ENCODE results near the gene PBLD.
A peak's percentile ranks its signal among the peaks of the same experiment; 100 is the strongest.
"Not testable (repeated sequence)": the region's sequence is repeated elsewhere in the genome, so short reads cannot be mapped to it uniquely, and the experiment has no call there.

PBLD gene

DNA sequence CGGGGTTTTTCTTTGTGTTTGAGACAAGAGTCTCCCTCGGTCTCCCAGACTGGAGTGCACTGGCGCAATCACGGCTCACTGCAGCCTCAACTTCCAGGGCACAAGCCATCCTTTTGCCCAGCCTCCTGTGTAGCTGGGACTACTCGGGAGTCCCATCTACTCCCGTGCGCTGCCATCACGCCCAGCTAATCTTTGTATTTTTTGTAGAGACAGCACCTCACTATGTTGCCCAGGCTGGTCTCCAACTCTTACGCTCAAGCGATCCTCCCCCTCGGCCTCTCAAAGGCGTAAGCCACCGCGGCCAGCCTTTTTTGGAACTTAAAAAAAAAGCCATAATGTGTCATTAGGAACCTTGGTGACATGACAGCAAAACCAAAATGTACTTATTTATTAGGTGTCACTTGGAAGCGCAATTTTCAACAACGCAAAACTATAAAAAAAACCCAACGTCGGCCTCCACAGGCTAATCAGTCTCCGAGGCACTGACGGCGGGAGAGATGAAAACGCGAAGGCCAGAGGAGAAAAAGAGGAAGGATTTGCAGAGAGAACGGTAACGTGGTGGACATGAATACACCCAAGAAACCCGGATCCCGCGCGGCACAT is 1.8 kb downstream of the PBLD start:
- peak; percentile 50 for DNase-seq

DNA sequence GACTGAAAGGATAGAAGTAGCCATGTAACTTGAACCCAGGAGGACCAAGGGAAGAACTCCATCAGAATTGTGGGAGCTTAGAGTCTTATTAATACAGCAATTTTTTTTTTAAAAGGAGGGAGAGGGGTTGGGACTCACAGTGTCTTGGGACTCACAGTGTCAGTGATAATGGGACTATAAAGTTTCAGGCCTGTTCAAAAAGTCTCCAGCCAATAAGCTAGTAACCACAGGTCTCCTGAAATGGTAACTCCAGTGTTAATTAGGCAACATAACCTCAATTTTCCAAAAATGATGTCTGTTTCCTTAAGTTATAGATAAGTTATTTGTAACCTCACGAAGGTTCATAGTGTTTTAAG is 3.2 kb downstream of the PBLD start:
- DNase-seq = no peak

DNA sequence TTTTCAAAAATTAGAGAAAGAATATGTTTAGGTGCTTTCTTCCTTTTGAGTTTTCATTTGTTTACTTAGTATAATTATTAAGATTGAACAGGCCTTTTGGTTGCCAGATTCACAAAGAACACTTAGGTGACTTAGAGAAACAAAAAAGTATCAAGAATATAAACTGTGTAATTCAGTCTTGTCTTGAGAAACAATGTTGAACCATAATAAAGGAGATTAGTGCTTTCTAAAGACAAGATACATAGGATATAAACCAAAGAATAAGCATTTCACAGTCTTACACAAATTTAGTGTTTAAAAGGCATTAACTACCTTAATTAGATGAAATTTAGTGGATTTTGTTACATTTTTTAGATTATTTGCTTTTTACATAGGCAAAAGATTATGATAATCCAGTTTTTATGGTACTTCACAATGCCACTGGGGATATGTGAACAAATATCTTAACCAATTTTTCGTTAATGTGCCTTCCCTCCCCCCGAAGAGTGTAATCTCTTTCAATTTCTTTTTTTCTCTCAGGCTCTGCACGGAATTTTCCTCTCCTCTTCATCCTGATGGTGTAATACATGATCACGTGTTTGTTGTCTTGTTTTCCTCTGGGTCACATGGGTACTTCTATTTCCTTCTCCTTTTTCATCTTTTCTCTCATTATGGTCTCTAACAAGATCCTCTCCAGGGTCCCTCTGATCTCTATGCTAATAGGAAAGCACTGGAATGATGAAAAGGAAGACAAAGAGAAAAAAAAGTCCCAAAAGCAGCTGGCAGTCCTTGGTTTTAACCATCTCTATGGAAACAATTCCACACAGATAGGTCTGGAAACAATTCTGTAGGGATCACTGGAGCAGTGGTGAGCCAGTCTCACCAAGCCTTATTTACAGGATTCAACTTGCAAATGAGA is 4.6 kb downstream of the PBLD start:
- DNase-seq = peak; percentile 53

DNA sequence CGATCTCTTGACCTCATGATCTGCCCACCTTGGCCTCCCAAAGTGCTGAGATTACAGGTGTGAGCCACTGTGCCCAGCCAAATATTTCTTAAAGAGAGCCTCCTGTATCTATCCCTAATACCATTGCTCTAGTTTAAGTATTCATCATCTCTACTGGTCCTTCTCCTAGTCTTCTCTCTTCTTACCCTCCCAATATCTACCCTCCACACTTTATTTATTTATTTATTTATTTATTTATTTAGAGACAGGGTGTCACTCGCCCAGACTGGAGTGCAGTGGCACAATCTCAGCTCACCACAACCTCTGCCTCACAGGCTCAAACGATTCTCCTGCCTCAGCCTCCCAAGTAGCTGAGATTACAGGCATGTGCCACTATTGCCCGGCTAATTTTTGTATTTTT is 8.3 kb downstream of the PBLD start:
- DNase-seq = not testable (repeated sequence)

DNA sequence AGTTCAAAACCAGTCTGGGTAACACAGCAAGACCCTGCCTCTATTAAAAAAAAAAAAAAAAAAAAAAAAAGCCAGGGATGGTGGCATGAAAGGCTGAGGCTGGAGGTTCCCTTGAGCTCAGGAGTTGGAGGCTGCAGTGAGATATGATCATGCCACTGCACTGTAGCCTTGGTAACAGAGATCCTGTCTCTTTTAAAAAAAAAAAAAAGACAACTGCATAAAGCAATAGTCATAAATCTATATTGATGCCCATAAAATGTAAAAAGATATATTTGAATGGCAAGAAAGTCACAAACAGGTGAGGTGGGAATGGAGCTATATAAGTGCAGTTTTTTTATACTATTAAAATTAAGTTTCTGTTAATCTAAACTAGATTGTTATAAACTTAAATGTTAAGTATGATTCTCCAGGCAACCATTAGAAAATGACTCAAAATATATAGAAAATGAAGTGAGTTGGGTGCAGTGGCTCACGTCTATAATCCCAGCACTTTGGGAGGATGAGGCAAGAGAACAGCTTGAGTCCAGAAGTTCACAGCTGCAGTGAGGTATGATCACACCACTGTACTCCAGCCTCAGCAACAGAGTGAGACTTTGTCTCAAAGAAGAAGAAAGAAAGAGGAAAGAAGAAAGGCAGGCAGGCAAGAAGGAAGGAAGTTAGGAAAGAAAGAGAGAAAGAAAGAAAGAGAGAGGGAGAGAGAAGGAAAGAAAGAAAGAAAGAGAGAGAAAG is 14.2 kb downstream of the PBLD start:
- no peak for DNase-seq

DNA sequence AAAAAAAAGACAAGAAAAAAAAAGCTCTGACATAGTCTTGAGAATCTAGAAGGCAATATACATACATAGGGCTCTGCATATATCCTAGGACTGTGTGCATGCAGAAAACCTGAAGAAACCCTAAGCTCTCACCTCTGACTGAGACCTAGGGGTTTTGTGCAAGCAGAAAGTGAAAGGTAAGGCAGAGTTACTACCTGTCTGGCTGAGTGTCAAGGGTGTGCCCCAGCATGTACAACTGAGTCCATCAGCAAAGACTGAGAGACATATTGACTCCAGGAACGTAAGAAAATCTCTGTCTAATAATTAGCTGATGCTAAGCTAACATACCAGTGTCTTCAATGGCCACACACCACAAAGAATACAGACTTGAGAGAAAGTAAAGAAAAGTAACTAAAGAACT is 17.1 kb downstream of the PBLD start:
- no peak for DNase-seq

DNA sequence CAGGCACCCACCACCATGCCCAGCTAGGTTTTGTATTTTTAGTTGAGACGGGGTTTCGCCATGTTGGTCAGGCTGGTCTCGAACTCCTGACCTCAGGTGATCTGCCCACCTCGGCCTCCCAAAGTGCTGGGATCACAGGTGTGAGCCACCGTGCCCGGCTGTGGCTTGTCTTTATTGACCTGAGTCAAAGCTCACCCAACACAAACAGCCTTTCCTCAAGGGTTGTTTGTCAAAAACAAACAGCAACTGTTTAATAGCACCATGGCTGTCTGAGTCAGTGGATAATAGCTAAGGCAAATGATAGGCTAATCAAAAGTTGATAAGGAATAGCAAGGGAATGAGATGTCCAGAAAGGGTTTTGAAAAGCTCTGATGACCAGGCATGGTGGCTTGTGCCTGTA is 17.8 kb downstream of the PBLD start:
- not testable (repeated sequence) for DNase-seq

DNA sequence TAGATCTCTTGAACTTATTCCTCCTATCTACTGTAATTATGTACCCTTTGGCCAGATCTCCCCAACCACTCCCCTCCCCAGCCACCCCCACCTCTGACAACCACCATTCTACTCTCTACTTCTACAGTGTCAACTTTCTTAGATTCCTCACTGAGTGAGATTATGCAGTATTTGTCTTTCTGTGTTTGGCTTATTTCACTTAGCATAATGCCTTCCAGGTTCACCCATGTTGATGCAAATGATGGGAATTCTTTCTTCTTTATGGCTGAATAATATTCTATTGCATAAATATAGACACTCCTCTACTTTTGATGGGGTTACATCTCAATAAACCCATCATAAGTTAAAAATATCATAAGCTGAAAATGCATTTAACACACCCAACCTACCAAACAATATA is 22.2 kb downstream of the PBLD start:
- DNase-seq = no peak

DNA sequence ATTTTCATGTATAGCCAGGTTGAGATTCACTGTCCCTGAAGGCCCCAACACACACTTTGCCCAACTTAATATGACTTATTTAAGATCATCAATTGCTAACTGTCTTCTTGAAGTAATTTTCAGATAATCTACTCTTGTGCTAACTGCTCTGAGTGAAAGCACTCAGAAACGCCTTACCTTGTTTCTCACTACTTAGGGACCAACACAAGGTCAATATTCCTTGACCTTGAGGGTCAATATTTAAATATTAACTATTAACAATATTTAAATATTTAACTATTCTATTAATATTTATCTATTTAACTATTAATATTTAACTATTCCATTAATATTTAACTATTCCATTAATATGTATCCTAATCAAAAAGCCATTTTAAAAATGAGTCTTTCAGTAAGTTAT is 26.9 kb downstream of the PBLD start:
- DNase-seq = no peak

DNA sequence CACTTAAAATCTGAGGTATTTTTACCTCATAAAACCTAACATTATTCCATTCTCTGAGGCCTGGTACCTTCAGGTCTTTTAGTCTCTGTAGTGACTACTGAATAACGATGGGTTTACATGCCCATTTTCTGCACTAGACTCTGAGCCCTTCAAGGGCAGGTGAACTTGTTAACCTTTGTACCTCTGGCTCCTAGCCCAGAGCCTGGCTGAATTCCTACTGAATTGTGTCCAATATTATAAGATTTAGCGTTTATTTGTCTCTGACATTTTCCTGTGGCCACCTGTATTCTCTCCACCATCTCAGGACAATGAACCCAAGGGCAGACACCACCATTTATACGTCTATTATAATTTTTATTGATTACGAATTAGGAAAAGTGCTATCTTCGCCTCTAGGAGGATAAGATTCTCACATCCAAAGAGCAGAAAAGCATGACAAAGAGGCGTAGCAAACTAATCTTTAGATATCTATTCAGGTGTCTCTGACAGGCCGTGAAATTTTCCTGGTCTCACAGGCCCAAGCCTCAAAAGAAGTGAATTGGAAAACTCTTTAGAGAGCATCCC is 28.8 kb downstream of the PBLD start:
- DNase-seq = no peak

DNA sequence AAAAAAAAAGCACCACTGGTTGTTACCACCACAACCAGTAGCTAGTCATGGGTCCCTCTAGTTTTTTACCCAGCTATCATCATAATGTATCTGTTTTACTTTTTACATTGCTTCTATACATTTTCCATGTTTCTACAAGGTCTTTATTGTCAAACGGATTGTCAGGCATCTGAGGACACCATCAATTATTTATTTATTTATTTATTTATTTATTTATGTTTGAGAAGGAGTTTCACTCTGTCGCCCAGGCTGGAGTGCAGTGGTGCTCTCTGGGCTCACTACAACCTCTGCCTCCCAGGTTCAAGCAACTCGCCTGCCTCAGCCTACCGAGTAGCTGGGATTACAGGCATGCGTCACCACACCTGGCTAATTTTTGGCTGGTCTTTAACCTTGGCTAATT is 29.9 kb downstream of the PBLD start:
- DNase-seq = no peak

DNA sequence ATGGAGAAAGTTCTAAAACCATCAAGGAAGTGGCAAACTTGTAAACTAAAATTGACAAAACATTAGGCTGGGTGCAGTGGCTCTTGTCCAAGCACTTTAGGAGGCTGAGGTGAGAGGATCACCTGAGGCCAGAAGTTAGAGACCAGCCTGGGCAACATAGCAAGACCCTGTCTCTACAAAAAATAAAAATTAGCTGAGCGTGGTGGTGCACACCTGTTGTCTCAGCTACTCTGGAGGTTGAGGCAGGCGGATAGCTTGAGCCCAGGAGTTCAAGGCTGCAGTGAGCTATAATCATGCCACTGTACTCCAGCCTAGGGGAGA is 30.3 kb downstream of the PBLD start:
- DNase-seq = no peak

DNA sequence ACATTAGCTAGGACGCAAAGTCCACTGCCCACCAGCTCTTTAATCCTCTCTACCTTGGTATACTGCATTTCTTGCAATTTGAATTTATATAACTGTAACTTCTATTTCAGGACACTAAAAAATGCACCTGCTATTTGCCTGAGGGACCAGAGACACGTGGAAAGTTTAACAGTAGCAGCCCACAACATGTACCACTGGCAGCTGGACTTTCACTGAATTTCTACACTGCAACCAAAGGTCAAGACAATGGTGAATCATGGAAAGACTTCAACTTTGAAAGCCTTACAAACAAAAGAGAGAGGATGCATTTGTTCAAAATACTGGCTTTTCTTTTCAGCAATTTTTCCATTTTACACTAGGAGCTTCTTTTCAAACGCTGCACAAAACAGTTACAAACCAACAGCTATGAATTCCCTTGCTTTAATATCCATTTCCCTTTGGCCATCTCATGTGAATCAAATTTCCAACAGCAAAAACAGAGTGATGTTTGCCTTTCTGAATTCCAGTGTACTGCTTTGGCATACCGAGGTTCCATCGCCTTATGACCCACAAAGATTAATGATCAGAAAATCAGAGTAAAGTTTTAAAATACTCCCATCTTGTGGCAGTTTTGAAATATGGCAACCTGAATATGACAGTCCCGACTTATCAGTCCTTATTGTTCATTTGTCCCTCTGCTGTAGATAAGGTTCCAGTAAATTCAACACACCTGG is 30.8 kb downstream of the PBLD start:
- peak; percentile 1 for DNase-seq

DNA sequence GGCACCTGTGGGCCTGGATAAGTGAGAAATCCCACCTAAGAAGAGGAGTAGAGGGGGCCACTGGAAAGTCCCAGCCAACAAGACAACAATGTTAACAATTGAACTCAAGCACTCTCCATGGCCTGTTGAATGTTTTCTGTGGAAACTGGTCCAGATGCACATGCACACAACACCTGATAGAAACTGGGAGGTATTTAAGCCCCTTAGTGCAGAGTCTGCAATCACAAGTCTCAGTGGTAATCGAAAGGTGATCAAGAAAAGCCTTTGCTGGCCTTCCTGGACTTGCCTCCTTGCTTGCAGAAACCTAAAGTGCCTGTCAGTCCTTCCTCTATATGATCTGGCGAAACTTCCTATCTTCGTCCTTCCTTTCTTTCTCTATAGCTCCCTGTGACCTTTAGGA is 31.4 kb downstream of the PBLD start:
- no peak for DNase-seq

DNA sequence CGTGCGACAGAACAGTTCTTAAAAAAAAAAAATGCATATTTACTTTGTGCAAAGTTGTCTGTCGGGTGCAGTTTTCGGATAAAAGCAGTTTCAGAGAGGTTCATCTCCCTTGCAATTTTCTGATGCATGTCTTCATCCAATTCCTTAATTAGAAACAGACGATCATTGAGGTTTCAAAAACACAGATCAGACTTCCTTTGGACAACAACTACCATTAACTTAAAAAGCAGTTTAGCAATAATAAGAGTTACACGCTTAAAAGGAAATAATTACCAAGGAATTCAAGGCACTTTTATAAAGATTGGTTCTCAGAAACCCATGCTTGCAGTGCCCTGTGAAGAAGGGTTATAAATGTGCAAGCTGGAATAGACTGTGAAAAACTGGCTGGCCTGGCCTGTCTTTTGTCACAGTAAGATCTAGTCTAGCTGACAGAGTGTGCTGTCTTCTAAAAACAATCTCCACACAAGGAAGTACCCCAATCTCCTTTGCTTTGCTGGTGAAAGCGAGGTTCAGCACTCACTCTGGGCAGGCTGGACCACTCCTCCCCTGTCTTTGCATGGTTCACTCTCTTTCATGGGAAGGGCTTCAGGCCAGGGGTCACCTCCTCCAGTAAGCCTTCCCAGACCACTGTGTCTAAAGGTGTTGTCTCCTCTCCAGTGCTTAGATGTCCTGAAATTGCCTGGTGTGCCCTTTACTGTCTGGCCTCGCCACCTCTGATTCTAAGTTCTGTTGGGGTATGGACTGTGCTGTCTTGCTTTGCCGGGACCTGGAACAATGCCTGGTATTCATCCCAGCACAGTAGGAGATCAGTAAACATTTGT is 35.7 kb downstream of the PBLD start:
- DNase-seq = no peak

DNA sequence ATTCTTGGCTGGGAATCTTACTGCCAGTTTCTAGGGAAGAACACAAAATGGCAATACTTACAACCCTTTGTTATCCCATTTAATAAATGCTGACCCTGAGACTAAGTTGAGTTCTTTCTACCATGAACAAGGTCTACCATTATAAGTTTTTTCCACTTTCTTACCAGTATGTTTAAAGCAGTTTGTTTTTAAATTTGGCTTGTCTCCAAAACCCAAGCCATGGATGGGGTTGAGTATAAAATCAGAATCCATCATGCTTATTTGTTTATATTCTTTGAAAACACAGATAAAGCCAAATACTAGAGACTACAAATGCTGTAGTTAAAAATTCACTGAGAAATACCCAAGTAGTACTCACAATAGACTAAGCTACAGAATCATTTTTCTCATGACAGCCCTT is 42.0 kb downstream of the PBLD start:
- no peak for DNase-seq

DNA sequence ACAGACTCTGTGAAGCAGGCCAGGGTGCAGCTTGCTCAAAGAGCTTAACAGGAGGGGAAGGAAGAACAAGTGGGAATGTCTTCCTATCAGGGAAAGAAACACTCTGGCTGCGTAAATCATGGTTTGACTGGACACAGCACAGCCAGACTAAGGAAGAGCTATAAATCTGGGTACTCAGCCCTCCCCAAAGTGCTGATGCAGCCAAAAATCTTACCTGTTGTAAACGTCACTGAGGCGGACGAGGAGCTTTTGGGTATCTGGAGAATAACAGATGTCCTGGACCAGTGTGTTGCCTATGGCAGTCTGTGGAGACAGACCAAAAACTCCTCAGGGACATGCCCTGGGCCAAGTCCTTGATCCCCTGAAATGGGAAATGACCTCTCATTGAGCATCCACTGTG is 44.0 kb downstream of the PBLD start:
- DNase-seq = no peak

DNA sequence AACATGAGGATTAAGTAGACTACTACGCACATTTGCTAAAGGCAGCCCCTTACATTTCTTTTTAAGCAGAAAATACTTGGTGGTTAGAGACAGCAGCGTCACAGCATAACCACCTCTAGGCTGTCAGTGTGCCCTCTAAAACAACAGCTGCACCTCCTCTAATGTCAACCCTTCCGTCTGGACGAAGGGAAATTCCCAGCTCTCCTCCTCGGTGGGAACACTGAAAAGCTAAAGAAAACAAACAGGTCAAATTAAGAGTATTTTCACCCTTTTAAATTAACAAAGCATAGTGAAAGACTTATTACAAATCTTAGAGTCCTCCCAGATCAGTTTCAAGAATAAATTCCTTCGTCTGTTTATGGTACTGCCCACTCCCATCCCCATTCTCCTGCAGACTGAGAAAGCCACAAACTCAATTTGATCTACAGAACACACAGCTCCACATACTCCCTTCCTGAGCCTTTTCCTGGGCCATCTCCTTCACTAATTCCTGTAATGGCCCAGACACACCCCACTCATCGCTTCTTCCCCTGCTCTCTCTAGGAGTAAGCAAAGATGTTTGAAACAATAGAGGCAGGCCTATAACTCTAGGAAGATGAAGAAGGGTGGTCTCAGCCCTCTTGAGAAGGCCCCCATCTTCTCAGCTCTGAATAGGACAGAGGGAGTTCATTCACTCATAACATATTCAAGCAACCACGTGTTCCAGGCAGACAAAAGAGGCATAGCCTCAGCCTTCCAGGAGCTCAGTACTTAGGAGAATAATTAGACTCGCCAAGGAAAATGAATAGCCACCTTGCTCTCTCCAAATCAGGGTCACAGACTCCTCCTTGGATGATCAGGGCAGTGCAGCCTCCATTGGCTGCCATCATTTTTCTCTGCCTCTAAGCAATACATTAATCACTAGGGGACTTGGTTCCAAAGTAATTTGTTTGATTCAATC is 48.4 kb downstream of the PBLD start:
- no peak for DNase-seq

DNA sequence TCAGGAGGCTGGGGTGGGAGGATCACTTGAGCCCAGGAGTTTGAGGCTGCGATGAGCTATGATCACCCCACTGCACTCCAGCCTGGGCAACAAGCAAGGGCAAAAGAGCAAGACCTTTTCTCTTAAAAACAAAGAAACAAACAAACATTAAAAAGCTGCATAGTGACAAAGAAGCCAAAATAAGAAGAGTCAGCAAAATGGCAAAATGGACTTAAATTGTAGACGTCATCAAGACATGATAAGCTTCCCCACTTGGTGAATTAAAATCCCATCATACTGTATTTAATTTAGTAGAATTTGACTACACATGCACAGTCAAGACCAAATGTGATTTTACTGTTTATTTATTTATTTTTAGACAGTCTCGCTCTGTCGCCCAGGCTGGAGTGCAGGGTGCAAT is 52.0 kb downstream of the PBLD start:
- DNase-seq = no peak

DNA sequence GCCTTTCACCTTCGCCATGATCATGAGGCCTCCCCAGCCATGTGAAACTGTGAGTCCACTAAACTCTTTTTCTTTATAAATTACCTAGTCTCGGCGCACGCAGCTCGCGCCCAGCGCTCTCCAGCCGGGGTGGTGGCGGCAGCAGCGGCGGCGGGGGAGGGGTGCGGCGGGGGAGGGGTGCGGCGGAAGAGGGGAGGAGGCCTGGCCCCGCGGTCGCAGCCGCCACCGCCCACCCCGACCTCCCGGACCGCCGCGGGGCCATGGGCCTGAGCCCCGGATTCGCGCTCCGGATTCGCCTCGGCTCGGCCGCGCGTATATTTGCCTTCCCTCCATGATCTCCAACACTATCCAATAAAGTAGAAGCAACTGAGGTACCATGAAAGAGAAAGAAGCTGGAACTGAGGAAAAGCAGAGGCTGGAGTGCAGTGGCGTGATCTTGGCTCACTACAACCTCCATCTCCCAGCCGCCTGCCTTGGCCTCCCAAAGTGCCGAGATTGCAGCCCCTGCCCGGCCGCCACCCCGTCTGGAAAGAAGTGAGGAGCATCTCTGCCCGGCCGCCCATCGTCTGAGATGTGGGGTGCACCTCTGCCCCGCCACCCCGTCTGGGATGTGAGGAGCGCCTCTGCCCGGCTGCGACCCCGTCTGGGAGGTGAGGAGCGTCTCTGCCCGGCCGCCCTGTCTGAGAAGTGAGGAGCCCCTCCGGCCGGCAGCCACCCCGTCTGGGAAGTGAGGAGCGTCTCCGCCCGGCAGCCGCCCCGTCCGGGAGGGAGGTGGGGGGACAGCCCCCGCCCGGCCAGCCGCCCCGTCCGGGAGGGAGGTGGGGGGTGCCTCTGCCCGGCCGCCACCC is 53.6 kb downstream of the PBLD start:
- not testable (repeated sequence) for DNase-seq

All from DMS79 treated with DMSO at 0.1 percent for 48 hours (cell line).